DMS153 treated with DMSO at 0.1 percent for 48 hours (cell line): ENCODE measurements around the gene CENATAC.
"Not testable (repeated sequence)": the region's sequence is repeated elsewhere in the genome, so short reads cannot be mapped to it uniquely, and the experiment has no call there.

Experiments used
- DNase-seq: peaks from one replicate; lab custom pipeline; 2025; ENCODE audit not compliant: unreplicated experiment; lab: John Stamatoyannopoulos, UW

The CENATAC gene

GRCh38 chr11:119051440-119052162 is 53.7 kb downstream of the CENATAC start:
- no peak for DNase-seq

DNA sequence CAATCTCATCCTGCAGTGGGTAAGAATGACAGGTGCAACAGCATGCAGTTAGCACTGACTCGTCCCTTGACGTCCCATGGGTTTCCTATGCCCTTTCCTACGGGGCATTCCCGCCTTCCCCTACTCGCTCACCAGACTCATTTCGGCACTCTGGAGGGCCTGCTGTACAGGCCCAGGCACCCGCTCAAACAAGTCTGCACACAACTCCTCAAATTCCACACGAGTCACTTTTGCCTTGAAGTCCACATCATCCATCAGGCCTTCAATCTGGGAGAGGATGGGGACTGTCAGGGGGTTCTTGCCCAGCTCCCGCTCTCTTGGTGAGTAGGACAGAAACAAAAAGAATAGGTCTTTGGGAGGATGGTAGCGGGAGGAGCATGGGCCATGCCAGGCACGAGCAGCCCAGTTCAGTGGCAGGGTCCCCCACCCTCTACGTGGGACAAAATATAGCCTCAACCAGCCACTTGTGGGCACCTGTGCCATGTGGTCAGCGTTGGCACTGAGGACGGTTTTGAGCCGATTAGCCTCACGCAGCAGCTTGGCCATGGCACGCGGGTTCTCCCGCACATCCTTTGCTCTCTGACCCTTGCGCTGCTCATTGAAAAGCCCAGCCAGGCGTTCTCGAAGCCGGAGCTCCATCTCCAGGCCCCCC is 54.4 kb downstream of the CENATAC start:
- no peak for DNase-seq

DNA sequence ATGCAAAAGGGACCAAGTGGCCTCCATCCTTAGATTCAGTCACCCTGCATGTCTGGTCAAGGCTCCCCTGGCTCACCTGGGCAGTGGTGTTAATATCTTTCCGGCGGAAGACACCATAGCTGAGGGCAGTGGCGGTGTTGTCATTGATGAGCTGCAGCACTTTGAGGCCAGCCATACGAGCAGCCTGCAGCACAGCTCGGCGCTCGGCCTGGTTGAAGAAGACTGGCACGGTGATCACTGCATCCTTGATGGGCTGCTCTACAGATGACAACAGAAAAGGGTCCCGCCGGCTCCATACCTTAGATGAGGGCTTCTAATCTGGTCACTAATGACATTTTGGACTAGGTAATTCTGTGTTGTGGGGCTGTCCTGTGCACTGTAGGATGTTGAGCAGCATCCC is 56.5 kb downstream of the CENATAC start:
- DNase-seq: no peak

DNA sequence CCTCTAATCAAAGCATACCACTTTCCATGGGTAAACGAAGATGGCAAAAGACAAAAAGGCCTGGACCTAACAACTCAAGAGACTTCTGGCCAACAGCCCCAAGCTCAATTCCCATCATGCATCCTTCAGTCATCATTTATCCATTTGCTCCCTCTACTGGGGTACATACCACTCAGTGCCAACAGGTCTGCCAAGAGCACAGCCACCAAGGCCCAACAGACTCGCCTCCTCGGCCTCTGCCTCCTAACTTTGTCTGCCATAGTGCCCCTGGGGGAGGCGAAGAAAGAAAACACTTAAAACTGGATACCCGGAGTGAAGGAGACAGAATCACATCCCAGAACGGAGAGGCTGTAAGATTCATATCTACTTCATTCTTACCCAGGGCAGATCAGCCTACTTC is 58.0 kb downstream of the CENATAC start:
- no peak for DNase-seq

GRCh38 chr11:119056421-119056999 is 58.6 kb downstream of the CENATAC start:
- DNase-seq: no peak

- DNase-seq: peak; percentile 77
Observed at GRCh38 chr11:119057000-119057769, 59.2 kb downstream of the CENATAC start, which contains the start of gene HYOU1. Gene HYOU1, minus strand, starts transcription at chr11:119057205. Its CDS starts 1,045 bp downstream, at chr11:119056160.

- not testable (repeated sequence) for DNase-seq
Observed at GRCh38 chr11:119059128-119059527, 61.2 kb downstream of the CENATAC start.

- no peak for DNase-seq
Observed at GRCh38 chr11:119061256-119061655, 63.3 kb downstream of the CENATAC start.

- no peak for DNase-seq
Observed at GRCh38 chr11:119062779-119063178, 64.8 kb downstream of the CENATAC start.

DNA sequence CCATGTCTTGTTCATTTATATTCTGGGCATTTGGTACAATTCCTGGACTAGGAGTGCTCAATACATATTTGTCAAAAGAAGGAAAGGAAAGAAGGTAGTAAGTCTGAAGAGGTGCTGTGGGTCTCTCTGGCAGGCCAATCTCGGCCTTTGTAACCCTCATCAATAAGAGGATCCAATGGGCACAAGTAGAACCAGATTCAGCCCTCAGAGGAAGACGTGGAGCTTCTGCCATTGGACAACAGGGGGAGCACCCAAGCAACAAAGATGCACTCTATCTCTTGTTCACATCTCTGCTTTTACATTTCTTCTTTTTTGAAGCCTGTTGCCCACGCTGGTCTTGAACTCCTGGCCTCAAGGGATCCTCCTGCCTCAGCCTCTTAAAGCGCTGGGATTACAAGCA is 67.4 kb downstream of the CENATAC start:
- DNase-seq: no peak
